Lower leg skin (tissue), 4 donors: Measurements from ENCODE around the gene OR4K17. TPM values are rescaled to one million over a fixed set of nuclear protein-coding genes. Genes with fewer than 3 reads are reported as not detected.

Source experiments
- total RNA-seq, 4 donors: library from RNA; depleted of rRNA; stranded (reverse); fragments of >200 nt; gene quantifications; one replicate each; pipeline ENCODE4 v1.1.0, GENCODE V29; 2016

The OR4K17 gene
- total RNA-seq, 4 donors from 2014 or later, result not detected

Other genes with a start within 250 kb of the OR4K17 start
- gene OR4K2, start 235.6 kb upstream of the OR4K17 start, total RNA-seq, result not detected
- gene OR4K5, start 190.1 kb upstream of the OR4K17 start, total RNA-seq, result not detected
- gene OR4K1, start 179.8 kb upstream of the OR4K17 start, total RNA-seq, result not detected
- not detected for gene OR4K15, start 135.1 kb upstream of the OR4K17 start, total RNA-seq
- not detected for gene OR4Q2, start 108.6 kb upstream of the OR4K17 start, total RNA-seq
- not detected for gene OR4K14, start 91.4 kb upstream of the OR4K17 start, total RNA-seq
- gene OR4K13, start 74.7 kb upstream of the OR4K17 start, total RNA-seq, result not detected
- gene OR4L1, start 50.7 kb upstream of the OR4K17 start, total RNA-seq, result not detected
- gene OR4N5, start 28.1 kb downstream of the OR4K17 start, total RNA-seq, result not detected
- gene OR11G2, start 80.2 kb downstream of the OR4K17 start, total RNA-seq, result not detected
- not detected for gene OR11H6, start 113.0 kb downstream of the OR4K17 start, total RNA-seq
- not detected for gene OR11H7, start 118.2 kb downstream of the OR4K17 start, total RNA-seq
- gene OR11H4, start 128.5 kb downstream of the OR4K17 start, total RNA-seq, result not detected
- 10 to 100 TPM in 3 of 4 donors, 1 to 10 TPM in 1; 8.3 to 23.9 (median 13.8) TPM for gene TTC5, start 195.2 kb downstream of the OR4K17 start, total RNA-seq
- gene CCNB1IP1, start 222.5 kb downstream of the OR4K17 start, total RNA-seq, result 10 to 100 TPM; 39.1 to 58.1 (median 50.4) TPM
- gene PARP2, start 232.9 kb downstream of the OR4K17 start, total RNA-seq, result 10 to 100 TPM in 3 of 4 donors, 1 to 10 TPM in 1; 7.9 to 20.4 (median 13.0) TPM